GM18508 (cell line): ENCODE measurements around the gene LMNA.

ENCODE experiments used
- ATAC-seq: cut with Tn5 transposase; IDR thresholded peaks from one replicate; pipeline ENCODE4 v1.9.1; 2021; ENCODE audit warnings: moderate number of reproducible peaks; ENCODE audit not compliant: insufficient read depth, unreplicated experiment

The LMNA gene

DNA sequence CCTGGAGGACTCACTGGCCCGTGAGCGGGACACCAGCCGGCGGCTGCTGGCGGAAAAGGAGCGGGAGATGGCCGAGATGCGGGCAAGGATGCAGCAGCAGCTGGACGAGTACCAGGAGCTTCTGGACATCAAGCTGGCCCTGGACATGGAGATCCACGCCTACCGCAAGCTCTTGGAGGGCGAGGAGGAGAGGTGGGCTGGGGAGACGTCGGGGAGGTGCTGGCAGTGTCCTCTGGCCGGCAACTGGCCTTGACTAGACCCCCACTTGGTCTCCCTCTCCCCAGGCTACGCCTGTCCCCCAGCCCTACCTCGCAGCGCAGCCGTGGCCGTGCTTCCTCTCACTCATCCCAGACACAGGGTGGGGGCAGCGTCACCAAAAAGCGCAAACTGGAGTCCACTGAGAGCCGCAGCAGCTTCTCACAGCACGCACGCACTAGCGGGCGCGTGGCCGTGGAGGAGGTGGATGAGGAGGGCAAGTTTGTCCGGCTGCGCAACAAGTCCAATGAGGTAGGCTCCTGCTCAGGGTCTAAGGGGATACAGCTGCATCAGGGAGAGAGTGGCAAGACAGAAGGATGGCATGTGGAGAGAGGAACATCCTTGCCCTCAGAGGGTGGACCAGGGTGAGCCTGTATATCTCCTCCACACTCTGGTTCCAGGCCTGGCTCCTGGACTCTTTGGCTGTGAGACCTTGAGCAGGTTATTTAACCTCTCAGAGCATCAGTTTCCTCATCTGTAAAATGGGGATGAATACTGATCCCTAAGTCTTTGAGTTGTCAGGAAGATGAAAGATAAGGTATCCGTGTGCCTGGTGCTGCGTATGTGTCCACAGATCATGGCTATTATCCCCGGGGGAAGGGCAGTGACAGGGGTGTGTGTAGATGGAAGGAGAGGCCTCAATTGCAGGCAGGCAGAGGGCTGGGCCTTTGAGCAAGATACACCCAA is 21.7 kb downstream of the LMNA start:
- ATAC-seq: no peak

DNA sequence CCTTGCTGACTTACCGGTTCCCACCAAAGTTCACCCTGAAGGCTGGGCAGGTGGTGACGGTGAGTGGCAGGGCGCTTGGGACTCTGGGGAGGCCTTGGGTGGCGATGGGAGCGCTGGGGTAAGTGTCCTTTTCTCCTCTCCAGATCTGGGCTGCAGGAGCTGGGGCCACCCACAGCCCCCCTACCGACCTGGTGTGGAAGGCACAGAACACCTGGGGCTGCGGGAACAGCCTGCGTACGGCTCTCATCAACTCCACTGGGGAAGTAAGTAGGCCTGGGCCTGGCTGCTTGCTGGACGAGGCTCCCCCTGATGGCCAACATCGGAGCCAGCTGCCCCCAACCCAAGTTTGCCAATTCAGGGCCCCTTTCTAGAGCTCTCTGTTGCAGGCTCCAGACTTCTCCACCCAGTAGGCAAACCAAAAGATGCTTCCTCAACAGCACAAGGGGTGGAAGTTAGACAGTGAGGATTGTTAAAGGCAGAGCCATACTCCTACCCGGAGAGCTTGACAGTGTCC is 22.5 kb downstream of the LMNA start:
- no peak for ATAC-seq

DNA sequence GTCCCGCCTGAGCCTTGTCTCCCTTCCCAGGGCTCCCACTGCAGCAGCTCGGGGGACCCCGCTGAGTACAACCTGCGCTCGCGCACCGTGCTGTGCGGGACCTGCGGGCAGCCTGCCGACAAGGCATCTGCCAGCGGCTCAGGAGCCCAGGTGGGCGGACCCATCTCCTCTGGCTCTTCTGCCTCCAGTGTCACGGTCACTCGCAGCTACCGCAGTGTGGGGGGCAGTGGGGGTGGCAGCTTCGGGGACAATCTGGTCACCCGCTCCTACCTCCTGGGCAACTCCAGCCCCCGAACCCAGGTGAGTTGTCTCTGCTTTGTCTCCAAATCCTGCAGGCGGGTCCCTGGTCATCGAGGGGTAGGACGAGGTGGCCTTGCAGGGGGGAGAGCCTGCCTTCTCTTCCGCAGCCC is 24.0 kb downstream of the LMNA start:
- ATAC-seq: no peak

DNA sequence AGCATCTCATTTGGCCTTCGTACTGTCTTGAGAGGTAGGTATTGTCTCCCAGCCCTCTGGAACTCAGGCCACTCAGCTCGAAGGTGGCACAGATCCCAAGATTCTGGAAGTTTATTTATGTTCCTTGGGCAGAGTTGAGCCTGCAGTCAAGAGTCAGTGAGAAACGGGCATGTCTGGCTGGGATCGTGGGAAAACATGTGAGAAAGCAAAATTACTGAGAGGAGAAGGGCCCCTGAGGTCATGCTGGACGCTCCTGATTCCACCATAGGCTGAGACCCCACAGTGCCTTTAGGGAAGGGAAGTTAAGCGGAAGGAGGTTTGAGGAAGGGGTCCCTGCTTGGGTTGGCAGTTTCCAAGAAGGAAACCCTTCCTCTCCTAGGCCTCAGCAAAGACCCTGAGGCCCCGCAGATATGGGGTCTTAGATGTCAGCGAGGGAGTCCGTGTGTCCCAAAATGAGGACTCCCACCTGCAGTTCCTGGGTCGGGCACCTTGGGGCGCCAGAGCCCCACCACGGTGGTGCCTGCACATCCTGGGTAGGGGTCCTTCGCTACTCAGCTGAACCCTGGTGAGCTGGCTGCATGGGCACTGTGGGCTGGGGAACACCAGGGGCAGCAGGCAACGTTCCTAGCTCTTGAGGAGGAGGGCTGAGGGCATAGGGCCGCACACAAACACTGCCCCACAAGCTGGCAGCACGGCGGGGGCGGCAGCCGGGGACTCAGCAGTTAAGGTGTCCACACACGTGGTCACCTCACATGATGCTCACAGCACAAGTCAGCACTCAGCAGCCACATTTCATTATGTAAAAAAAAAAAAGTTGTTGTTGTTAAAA is 26.6 kb downstream of the LMNA start:
- no peak for ATAC-seq

DNA sequence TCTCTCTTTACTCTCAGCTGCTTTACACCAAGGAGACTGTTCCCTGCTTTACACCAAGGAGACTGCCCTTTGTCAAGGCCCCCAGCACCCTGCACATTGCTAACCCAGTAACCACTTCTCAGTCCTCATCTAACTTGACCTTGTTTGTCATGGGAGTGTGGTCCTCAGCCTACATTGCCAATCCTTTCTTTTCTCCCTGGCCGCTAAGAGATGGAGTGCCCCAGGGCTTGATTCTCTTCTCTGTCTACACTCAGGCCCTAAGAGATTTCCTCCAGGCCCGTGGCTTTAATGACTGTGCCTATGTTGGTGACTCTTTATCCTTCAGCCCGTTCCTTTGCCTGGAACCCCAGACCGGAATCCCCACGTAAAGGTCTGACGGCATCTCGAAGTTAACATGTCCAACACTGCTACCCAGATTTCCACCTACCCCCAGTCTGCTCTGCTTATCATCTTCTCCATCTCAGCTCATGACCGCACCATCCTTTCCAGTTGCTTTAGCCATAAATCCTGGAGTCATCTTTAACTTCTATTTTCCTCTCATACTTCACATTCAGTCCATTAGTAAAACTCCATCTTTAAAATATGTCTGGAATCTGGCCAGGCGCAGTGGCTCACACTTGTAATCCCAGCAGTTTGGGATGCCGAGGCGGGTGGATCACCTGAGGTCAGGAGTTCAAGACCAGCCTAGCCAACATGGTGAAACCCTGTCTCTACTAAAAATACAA is 29.4 kb downstream of the LMNA start:
- ATAC-seq: no peak

DNA sequence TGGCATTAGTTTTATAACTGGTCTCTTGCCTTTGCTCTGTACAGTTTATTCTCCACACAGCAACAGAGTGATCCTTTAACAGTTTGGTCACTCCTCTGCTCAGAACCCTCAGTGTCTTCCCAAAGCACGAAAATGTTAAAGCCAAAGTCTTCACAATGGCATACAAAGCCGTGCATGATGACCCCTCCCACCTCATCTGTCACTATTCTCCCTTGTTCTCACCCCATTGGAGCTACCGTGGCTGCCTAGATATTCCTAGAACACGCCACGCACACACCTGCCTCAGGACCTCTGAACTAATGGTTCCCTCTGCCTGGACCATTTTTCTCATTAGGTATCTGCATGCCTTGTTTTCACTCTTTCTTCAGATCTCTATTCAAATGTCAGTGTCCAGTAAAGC is 30.2 kb downstream of the LMNA start:
- no peak for ATAC-seq

DNA sequence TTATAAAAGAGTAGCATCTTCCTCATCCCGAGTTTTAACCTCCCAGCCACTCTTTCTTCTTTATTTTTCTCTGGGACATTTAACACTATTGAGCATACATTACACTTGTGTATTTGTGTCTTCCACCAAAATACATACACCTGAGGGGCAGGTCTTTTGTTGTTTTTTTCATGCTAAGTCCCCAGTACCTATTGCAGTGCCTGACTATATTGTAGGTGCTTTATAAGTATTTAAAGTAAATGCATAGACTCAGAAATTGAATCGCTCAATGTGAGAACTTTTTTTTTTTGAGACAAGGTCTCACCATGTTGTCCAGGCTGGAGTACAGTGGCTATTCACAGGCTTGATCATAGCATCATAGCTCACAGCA is 31.1 kb downstream of the LMNA start:
- ATAC-seq: no peak

DNA sequence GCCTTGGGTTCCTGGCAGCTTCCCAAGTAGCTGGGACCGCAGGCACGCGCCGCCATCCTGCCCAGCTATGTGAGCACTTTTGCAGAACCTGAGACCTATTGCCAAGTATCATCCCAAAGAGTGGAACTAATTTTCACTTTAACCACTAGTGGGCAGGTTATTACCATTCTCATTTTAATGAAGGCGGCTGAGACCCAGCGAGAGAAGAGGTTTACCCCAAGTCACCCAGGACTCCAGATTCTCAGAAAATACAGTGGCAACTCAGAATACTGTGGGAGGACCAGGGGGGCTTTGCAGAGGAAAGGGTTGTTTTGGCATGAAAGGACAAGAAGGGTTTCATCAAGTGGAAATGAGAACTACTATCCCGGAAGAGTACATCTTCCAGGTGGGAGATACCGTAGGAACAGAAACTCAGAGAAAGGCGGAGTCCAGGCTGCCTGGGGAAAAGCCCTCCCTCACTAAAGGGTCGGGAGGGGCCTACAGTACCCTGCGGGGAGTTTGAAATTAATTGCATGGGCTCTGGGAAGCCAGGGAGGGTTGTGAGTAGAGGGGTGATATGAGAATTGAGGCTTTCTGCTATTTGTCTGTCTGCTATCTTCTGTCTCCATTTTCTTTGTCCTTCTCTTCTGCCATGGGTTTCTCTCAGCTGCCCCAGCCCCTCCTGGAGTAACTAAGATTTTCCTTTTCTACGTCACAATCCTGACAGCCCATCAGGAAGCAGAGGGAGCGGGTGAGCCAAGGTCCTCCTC is 31.7 kb downstream of the LMNA start:
- ATAC-seq: no peak

DNA sequence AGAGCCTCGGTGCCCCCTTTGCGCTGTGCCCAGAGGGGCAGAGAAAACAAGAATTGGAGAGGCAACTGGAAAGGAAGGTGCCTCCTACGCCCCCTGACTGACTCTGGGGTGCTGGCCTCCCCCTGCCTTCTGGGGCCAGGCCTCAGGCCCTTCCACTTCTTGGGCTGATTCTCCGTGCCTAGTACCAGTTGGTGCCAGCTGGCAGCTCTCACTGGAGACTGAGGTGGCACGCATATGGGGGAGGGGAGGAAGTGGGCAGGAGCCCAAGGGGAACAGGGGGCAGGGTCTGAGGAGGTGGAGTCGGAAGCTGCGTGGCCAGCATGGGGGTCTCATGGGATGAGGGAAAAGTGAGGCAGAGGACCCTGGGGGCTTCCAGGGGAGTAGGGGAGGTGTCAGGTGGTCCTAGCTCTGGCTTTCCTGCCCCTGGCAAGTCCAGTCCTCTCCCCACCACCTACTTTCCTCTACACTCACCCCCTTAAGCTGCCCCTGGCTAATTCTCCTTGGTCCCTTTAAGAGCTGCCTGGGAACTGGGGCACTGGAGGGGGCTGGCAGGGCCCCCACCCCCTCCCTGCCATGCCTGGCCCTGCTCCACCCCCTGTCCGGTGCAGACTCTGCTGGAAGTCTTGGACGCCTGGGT is 32.4 kb downstream of the LMNA start:
- no peak for ATAC-seq

DNA sequence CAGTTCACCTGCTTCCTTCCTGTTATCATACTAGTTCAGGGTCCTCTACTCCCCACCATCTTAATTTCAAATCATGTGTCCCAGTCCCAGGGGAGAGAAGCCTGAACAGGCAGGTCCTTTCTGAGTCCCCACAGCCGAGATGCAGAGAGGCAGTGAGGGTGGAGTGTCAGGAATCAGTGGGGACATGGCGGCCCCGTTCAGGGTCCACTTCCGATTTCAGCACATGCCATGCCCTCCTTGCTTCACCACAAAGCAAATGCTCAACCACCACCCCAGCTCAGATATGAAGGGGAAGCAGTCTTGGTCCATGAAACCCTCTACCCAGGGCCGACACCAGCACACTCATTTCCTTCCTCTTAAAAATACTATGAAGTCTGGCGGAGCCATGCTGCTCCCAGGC is 33.7 kb downstream of the LMNA start:
- ATAC-seq: no peak

DNA sequence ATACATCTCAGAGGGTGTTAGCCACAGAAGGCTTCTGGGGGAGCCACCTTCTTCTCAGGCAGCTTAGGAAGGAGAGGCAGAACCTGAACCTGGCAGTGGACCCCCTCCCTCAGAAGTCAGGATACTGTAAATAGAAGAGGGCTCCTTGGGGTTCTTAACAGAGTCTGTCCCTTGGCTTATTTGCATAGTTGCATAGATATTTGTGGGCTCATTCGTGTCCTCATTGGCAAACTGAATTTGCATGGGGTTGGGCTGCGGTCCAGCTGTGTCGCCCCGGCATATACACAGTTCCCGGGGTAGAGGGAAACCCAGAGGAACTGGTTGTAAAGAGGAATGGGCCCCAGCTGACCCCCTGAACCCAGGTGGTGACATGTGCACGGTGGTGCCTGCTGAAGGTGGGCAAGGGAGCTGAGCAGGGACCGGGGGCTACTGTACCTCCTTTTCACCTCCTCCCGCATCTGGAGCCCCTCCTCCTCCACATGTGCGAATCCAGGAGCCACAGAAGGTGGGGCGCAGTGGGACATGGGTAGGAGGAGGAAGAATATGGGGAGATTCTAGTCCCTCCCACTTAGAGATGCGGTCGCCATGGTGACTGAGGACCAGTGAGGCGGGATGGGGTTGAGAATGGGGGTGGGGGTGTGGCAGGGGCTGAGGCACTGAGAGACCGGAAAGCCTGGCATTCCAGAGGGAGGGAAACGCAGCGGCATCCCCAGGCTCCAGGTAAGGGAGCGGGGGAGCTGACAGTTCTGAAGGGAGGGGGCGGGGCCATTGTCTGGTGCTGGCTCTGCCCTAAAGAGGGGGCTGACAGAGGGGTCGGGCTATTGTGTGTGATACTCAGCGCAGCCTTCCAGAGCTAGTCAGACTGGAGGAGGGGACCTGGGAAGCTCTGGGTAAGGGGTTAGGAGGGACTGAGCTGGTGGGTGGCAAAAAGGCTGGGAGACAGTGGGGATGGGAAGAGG is 35.1 kb downstream of the LMNA start:
- ATAC-seq: no peak

DNA sequence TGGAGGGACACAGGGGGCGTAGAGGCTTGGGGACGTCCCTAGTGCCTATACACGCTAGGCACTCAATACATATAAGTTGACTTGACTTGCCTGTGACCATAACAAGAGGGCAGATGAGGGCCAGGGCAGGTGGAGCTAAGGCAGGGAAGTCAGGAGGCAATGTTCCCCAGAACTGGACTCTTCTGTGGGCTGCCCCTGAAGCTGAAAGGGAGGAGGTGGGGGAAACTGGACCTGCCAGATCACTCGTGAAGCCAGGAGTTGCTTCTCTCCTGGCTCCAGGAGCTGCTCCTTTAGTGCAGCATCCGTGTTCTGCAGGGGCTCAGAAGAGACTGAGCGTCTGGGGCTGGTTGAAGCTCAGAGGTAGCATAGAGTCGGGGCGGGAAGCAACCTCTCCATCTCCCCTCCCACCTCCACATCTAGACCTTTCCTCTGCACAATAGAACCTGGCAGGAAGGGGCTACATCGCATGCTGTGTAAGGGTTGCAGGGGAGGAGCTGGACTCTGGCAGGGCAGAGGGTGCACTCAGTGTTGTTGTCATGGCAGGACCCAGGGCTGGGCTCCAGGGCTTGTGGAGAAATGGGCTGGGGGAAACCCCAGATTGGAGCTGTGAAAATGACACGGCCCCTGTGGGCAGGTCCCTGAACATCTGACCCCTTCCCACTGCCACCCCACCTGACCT is 36.0 kb downstream of the LMNA start:
- no peak for ATAC-seq

DNA sequence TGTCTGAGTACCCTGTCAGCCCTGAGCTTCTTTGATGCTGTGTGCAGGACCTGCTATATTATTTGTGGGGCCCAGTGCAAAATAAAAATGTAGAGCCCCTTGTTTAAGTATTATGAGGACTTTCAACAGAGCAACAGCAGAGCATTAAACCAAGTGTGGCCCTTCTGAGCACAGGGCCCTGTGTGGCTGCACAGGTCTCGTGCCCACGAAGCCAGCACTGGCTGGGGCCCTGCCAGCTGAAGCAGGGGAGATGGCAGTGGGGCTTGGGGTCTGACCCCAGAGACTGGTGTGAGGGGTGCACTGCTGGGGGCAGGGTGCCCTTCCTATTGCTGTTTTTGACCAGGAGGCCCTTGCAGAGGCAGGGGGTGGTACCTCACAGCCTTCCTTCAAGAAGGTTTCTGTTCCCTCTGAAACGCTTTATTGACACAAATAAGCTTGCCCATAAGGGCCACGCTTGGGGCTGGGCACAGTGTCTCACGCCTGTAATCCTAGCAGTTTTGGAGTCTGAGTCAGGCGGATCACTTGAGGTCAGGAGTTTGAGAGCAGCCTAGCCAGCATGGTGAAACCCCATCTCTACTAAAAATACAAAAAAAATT is 36.7 kb downstream of the LMNA start:
- no peak for ATAC-seq

DNA sequence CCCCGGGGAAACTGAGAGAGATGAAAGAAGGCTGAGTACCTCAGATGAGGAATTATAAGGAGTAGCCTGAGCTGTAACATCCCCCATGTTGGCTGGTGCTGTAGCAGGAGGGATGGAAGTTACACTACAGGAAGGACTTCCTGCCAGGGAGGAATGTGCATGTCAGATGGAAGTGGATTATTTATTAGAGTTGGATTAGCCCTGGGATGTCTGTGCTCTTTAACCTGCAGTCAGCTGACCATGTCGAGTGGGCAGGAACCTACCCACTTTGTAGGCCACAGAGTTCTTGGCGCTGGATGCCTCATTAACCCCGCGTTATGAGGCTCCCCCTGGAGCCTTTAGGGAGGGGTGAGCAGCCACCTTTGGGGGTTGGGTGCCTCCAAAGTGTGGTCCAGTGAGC is 38.1 kb downstream of the LMNA start:
- no peak for ATAC-seq

DNA sequence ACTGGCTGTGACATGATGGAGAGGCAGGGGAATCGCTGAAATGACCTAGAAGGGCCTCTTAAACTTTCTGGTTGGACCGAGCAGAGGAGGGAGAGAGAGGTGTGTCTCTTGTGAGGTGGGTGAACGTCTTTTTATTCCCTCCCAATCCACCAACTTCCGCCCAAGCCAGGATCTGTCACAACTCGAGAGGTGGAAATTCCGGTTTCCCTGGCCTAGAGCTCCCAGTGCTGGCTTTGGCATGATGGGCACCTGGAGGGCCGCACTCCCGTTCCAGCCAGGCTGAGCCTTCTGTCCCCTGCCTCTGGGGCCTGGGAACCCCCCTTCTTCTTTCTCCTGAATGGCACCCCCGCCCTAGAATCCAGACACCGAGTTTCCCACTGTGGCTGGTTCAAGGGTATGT is 38.9 kb downstream of the LMNA start, which contains the start of gene SEMA4A:
Gene SEMA4A, plus strand, starts transcription at position 224 of the 400 bp plus-strand sequence. CDS start 994 bp downstream, outside the sequence.
- ATAC-seq: no peak

DNA sequence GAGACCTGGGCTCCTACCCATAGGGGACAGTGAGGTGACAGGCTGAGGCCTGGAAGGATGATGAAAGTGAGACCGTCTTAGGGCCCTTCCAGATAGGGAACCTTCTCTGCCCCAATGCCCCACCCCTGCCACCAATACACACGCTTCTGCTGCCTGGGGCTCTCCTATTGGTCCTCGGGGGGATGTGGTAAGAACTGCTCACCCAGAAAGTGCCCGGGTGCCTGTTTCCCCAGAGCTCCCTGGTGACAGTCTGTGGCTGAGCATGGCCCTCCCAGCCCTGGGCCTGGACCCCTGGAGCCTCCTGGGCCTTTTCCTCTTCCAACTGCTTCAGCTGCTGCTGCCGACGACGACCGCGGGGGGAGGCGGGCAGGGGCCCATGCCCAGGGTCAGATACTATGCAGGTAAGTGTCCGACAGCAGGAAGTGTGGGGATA is 39.8 kb downstream of the LMNA start:
- ATAC-seq: no peak
